Measurements from ENCODE around the gene OR1F1. TPM values are rescaled to one million over a fixed set of nuclear protein-coding genes. Genes with fewer than 3 reads are reported as not detected.

OR1F1 gene
- polyA plus RNA-seq (2012; rRNA removed): 0.54 and 0.71 TPM in 2 replicates
- 0.21 and 0.23 TPM in 2 replicates for polyA plus RNA-seq (2012; cell fraction: cytosol; rRNA removed)
- polyA plus RNA-seq (2012; cell fraction: nucleus; rRNA removed): 0.67 and 1.3 TPM in 2 replicates

DNA sequence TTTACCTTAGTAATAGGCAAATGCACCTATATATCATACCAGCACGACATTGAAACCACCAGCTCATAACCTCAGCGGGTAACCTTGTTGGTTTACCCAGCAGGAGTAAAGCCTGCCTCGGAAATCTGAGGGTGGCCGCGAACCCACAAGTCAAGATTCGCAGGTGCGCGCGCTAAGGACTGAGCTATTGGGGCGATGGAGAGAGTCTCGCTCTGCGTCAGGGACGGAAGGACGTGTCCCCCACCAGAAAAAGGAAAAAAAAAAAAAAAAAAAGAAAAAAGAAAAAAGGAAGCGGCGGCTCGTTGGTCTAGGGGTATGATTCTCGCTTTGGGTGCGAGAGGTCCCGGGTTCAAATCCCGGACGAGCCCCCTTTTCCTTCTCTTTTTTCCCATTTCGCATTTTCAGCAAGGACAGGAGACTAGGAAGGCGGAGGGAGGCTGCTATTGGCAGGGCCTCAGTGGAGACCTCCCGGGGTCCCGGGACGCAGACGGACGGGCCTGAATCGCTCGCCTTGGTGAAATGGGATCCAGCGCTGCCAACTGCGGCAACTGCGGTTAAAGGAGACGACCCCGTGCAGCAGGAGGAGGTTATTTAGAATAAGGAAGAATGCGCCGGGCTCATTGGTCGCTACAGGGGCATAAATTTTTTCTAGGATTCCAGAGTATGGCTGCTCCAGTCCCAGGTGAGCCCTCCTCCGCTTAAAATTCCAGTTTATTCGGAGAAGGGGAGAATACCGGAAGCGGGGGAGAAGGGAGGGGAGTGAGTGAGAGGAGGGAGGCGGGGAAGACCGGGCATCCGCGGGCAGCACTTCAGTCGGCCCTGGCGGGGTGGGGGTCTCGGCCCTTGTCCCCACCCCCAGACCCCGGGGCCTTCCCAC is at the start of gene OR1F1:
Gene OR1F1, plus strand, starts transcription at position 407 of the 877 bp plus-strand sequence.
- peak within 1 kb of the TSS; percentile 79 for H3K4me2 ChIP-seq
- H3K9ac ChIP-seq: peak within 1 kb of the TSS; percentile 51
- no peaks in the 10 kb centered on the region for H3K36me3 ChIP-seq (replicated peaks in 1 of 2; ENCODE audit: control insufficient read depth in 1 of 2, insufficient read depth in 2 of 2, low read length in 1 of 2)
- H3K27ac ChIP-seq (ENCODE audit: low read depth in 2 of 2, low read length in 1 of 2): peak within 1 kb of the TSS in 1 of 2 experiments; percentile 4; a peak in 1 of 4 replicates
- TF ChIP-seq FOSL2 (IDR thresholded peaks at IDR 0.05; ENCODE audit: borderline replicate concordance, low read depth): peak; percentile 34; the same call in 1 of the 2 replicates
- TF ChIP-seq NFIC (IDR thresholded peaks at IDR 0.05; ENCODE audit: borderline replicate concordance): no peak
- 0 out of 2 replicates have a peak, but pooled peaks have one; percentile 6 for TF ChIP-seq MXI1 (IDR thresholded peaks at IDR 0.05; ENCODE audit: low read depth, low read length)
- TF ChIP-seq, protein P1, sequence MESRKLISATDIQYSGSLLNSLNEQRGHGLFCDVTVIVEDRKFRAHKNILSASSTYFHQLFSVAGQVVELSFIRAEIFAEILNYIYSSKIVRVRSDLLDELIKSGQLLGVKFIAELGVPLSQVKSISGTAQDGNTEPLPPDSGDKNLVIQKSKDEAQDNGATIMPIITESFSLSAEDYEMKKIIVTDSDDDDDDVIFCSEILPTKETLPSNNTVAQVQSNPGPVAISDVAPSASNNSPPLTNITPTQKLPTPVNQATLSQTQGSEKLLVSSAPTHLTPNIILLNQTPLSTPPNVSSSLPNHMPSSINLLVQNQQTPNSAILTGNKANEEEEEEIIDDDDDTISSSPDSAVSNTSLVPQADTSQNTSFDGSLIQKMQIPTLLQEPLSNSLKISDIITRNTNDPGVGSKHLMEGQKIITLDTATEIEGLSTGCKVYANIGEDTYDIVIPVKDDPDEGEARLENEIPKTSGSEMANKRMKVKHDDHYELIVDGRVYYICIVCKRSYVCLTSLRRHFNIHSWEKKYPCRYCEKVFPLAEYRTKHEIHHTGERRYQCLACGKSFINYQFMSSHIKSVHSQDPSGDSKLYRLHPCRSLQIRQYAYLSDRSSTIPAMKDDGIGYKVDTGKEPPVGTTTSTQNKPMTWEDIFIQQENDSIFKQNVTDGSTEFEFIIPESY (IDR thresholded peaks at IDR 0.05; ENCODE audit: borderline replicate concordance, low read depth): no peak
- TF ChIP-seq TEAD4 (IDR thresholded peaks at IDR 0.05; ENCODE audit: borderline replicate concordance, insufficient read depth): peak; percentile 73
- peak within 1 kb of the TSS; percentile 100 for H2AFZ ChIP-seq (ENCODE audit: low read depth)
- DNase-seq: peak; percentile 78
- peaks cover 0 to 16% of the 10 kb centered on the region in 2 experiments; a peak in 2 of 4 replicates for H3K4me1 ChIP-seq (ENCODE audit: control insufficient read depth in 1 of 2, insufficient read depth in 2 of 2, low read depth in 1 of 2, low read length in 1 of 2)
- WGBS (ENCODE audit: low lambda C conversion rate): 1% methylated on average over 51 of the region's 51 CpGs
- no peaks in the 10 kb centered on the region for H3K9me3 ChIP-seq
- no peaks in the 10 kb centered on the region for H3K79me2 ChIP-seq (ENCODE audit: insufficient read depth)
- H3K27me3 ChIP-seq (ENCODE audit: insufficient read depth): peaks cover 14% of the 10 kb centered on the region; the same call in 1 of the 2 replicates
- H4K20me1 ChIP-seq (ENCODE audit: insufficient read depth): no peaks in the 10 kb centered on the region
- POLR2A ChIA-PET: interaction anchor here (0.7 kb wide), 1 partner anchor 38 kb away, joined by 5 read pairs; no protein-coding TSS in a partner anchor
- CTCF ChIA-PET: interaction anchor here (1.0 to 3.1 kb wide), 6 partner anchors 25 to 129 kb away, joined by 3 to 10 read pairs (median 4); no protein-coding TSS in a partner anchor
- no peaks in the 10 kb centered on the region for H3K9me2 ChIP-seq
- H3F3A ChIP-seq (replicated peaks; ENCODE audit: insufficient read depth): peaks cover 12% of the 10 kb centered on the region
- peak within 1 kb of the TSS; percentile 63 to 90 for H3K4me3 ChIP-seq (ENCODE audit: low read depth in 2 of 2, low read length in 1 of 2)

DNA sequence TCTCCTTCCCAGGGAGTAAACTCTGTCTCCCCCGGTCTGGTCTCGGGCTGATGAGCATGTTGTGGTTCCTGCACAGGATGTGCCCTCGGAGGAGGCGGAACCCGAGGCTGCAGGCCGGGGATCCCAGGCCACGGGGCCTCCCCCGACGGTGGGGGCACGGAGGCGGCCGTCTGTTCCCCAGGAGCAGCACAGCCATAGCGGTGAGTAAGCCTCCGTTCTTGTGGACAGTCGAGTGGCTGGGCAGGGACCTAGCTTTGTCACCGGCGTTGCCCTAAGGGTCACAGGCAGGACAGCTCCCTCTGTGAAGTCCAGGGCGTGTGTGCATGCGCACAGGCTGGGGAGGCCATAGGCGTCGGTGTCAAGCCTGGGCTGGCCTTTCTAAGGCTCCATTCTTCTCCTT is 49.7 kb upstream of the OR1F1 start:
- Histone ChIP-seq H3F3A (replicated peaks; ENCODE audit: insufficient read depth) (peaks cover 4% of the 10 kb centered on the region), H3K4me3 (ENCODE audit: low read depth in 2 of 2, low read length in 1 of 2) (no peak overlapping the region), H3K27ac (ENCODE audit: low read depth in 2 of 2, low read length in 1 of 2) (no peak overlapping the region), H3K4me1 (ENCODE audit: control insufficient read depth in 1 of 2, insufficient read depth in 2 of 2, low read depth in 1 of 2, low read length in 1 of 2) (peaks cover 0 to 7% of the 10 kb centered on the region in 2 experiments; a peak in 2 of 4 replicates), H3K9me3 (no peaks in the 10 kb centered on the region), H3K27me3 (ENCODE audit: insufficient read depth) (no peaks in the 10 kb centered on the region), H3K4me2 (no peak overlapping the region), H2AFZ (ENCODE audit: low read depth) (no peak overlapping the region), H4K20me1 (ENCODE audit: insufficient read depth) (no peaks in the 10 kb centered on the region), H3K79me2 (ENCODE audit: insufficient read depth) (peaks cover 32% of the 10 kb centered on the region), H3K9me2 (no peaks in the 10 kb centered on the region), H3K9ac (no peak overlapping the region), H3K36me3 (replicated peaks in 1 of 2; ENCODE audit: control insufficient read depth in 1 of 2, insufficient read depth in 2 of 2, low read length in 1 of 2) (peaks cover 5 to 38% of the 10 kb centered on the region in 2 experiments)
- TF ChIP-seq, protein P1 (IDR thresholded peaks at IDR 0.05; ENCODE audit: borderline replicate concordance, low read depth): no peak
- TF ChIP-seq YY1 (IDR thresholded peaks at IDR 0.05; ENCODE audit: low read depth) (no peak), FOXJ3 (CRISPR knock-in tag; IDR thresholded peaks at IDR 0.05) (no peak), POLR2AphosphoS5 (IDR thresholded peaks at IDR 0.05; ENCODE audit: low read depth, low read length) (no peak), EP300 (IDR thresholded peaks at IDR 0.05; ENCODE audit: borderline replicate concordance in 1 of 2, low read depth in 1 of 2, low read length in 1 of 2) (no peak), EZH2phosphoT487 (IDR thresholded peaks at IDR 0.05; ENCODE audit: borderline replicate concordance, low read depth) (no peak), MXI1 (IDR thresholded peaks at IDR 0.05; ENCODE audit: low read depth, low read length) (no peak)
- TF ChIP-seq, protein P2, sequence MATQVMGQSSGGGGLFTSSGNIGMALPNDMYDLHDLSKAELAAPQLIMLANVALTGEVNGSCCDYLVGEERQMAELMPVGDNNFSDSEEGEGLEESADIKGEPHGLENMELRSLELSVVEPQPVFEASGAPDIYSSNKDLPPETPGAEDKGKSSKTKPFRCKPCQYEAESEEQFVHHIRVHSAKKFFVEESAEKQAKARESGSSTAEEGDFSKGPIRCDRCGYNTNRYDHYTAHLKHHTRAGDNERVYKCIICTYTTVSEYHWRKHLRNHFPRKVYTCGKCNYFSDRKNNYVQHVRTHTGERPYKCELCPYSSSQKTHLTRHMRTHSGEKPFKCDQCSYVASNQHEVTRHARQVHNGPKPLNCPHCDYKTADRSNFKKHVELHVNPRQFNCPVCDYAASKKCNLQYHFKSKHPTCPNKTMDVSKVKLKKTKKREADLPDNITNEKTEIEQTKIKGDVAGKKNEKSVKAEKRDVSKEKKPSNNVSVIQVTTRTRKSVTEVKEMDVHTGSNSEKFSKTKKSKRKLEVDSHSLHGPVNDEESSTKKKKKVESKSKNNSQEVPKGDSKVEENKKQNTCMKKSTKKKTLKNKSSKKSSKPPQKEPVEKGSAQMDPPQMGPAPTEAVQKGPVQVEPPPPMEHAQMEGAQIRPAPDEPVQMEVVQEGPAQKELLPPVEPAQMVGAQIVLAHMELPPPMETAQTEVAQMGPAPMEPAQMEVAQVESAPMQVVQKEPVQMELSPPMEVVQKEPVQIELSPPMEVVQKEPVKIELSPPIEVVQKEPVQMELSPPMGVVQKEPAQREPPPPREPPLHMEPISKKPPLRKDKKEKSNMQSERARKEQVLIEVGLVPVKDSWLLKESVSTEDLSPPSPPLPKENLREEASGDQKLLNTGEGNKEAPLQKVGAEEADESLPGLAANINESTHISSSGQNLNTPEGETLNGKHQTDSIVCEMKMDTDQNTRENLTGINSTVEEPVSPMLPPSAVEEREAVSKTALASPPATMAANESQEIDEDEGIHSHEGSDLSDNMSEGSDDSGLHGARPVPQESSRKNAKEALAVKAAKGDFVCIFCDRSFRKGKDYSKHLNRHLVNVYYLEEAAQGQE (IDR thresholded peaks at IDR 0.05; ENCODE audit: low read depth, low read length): no peak
- POLR2A ChIA-PET: interaction anchor here (1.3 kb wide), 1 partner anchor 11 kb away, joined by 3 read pairs; no protein-coding TSS in a partner anchor
- DNase-seq: no peak
- CTCF ChIA-PET: interaction anchor here (0.6 to 4.6 kb wide), 6 partner anchors 10 to 110 kb away, joined by 3 to 43 read pairs (median 4); no protein-coding TSS in a partner anchor
- WGBS (ENCODE audit: low lambda C conversion rate): 81% methylated on average over 4 of the region's 21 CpGs
